ENCODE results near the gene SLC17A1. TPM values are rescaled to one million over a fixed set of nuclear protein-coding genes. Genes with fewer than 3 reads are reported as not detected.

SLC17A1 gene
- polyA plus RNA-seq, 2 donors, result not detected

Other genes starting within 250 kb of the SLC17A1 start
- under 1 TPM in 1 of 2 donors, not detected in 1; 0.08 TPM for gene SCGN, start 179.8 kb downstream of the SLC17A1 start, polyA plus RNA-seq
- not detected for gene SLC17A4, start 77.3 kb downstream of the SLC17A1 start, polyA plus RNA-seq
- not detected for gene SLC17A3, start 42.2 kb upstream of the SLC17A1 start, polyA plus RNA-seq
- gene SLC17A2, start 98.6 kb upstream of the SLC17A1 start, polyA plus RNA-seq, result not detected
- gene TRIM38, start 130.8 kb upstream of the SLC17A1 start, polyA plus RNA-seq, result 1 to 10 TPM; 4.7 to 5.7 TPM